ENCODE data around the gene ESD. TPM values are rescaled to one million over a fixed set of nuclear protein-coding genes. Genes with fewer than 3 reads are reported as not detected.
"Not testable (repeated sequence)": the region's sequence is repeated elsewhere in the genome, so short reads cannot be mapped to it uniquely, and the experiment has no call there.

The ESD gene
- total and polyA plus RNA-seq, 3 donors from 2014 or later, result 60.3 to 95.8 (median 65.4) TPM

DNA sequence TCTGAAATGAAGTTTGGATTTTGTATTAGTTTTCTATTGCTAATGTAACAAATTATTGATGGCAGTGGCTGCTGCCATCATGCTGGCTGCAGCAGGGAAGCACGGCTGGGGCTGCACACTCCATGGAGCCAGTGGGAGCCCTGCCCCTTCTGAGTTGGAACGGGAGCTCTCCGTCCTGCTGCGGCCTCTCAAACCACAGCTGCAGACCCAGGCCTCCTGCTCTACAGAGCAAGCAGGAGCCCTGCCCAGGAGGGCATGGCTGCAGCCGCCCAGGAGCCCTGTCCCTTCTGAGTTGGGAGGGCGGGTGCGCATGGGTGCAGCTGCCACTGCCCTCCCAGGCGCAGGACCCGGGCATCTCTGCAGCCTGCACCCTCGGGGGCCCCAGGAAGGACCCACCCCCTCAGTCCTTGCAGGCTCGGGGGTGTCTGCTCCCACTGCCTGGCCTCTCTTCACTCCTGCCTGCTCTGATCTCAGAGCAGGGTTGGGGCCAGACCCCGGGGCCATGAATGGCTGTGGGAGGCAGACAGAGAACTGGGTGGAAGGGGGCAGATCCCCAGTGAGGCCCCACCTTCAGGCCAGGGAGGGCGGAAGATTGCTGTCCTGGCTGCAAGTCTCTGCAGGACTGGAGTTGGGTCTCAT lies 21.0 kb upstream of the ESD start:
- Histone ChIP-seq H3K9me3 (no peaks in the 10 kb centered on the region), H3K4me3 (no peak overlapping the region), H3K27ac (no peak overlapping the region), H3K4me1 (no peaks in the 10 kb centered on the region), H3K27me3 (no peaks in the 10 kb centered on the region), H3K36me3 (ENCODE audit: low read depth, missing control alignments) (no peaks in the 10 kb centered on the region)
- intact Hi-C loops (cut with DNase I; ENCODE audit: low total_unique reads), result no loop called here
- DNase-seq, result no peak
- WGBS, 2 donors, result 69 to 73% methylated on average over 4 to 13 of the region's 13 CpGs
- no peak for TF ChIP-seq CTCF (IDR thresholded peaks at IDR 0.05)
- no peak for TF ChIP-seq POLR2A (IDR thresholded peaks at IDR 0.05)

- H3K36me3 ChIP-seq (ENCODE audit: low read depth, missing control alignments), result no peaks in the 10 kb centered on the region
- intact Hi-C loops (cut with DNase I; ENCODE audit: low total_unique reads), result no loop called here
- no peaks in the 10 kb centered on the region for H3K27me3 ChIP-seq
- no peak for DNase-seq
- H3K4me3 ChIP-seq, result no peak overlapping the region
- 37 to 50% methylated on average over 1 of the region's 1 CpG for WGBS, 2 donors
- no peaks in the 10 kb centered on the region for H3K4me1 ChIP-seq
- H3K27ac ChIP-seq, result no peak overlapping the region
- TF ChIP-seq POLR2A (IDR thresholded peaks at IDR 0.05) (no peak), CTCF (IDR thresholded peaks at IDR 0.05) (no peak)
- H3K9me3 ChIP-seq, result no peaks in the 10 kb centered on the region
Measured at GRCh38 chr13:46817095-46817494, 20.1 kb upstream of the ESD start.

DNA sequence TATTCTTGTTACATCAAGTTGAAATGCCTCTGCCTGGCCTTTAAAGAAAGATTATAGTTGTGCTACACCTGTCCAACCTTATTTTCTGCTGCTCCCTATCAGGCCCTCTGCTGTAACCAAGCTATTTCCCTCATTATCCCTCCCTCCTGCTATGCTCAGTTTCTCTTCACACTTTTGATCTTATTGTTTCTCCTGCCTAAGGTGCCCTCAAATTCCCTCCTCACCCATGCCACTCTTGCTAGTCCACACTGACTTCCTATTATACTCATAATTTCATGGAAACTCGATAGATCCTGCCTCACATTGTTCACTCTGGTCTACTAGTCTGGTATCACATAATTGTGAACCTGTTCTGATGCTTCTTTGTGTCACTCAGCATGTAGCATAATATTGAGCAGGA lies 19.4 kb upstream of the ESD start:
- H3K27me3 ChIP-seq, result no peaks in the 10 kb centered on the region
- TF ChIP-seq CTCF (IDR thresholded peaks at IDR 0.05), result no peak
- no peak for TF ChIP-seq POLR2A (IDR thresholded peaks at IDR 0.05)
- 89 to 93% methylated on average over 1 of the region's 1 CpG for WGBS, 2 donors
- H3K36me3 ChIP-seq (ENCODE audit: low read depth, missing control alignments), result no peaks in the 10 kb centered on the region
- intact Hi-C loops (cut with DNase I; ENCODE audit: low total_unique reads), result no loop called here
- no peak overlapping the region for H3K27ac ChIP-seq
- no peak for DNase-seq
- no peak overlapping the region for H3K4me3 ChIP-seq
- no peaks in the 10 kb centered on the region for H3K9me3 ChIP-seq
- no peaks in the 10 kb centered on the region for H3K4me1 ChIP-seq

GRCh38 chr13:46812301-46812797 lies 15.4 kb upstream of the ESD start:
- Histone ChIP-seq H3K36me3 (ENCODE audit: low read depth, missing control alignments) (no peaks in the 10 kb centered on the region), H3K9me3 (no peaks in the 10 kb centered on the region), H3K27ac (no peak overlapping the region), H3K4me1 (no peaks in the 10 kb centered on the region), H3K27me3 (no peaks in the 10 kb centered on the region), H3K4me3 (no peak overlapping the region)
- no peak for TF ChIP-seq CTCF (IDR thresholded peaks at IDR 0.05)
- no peak for TF ChIP-seq POLR2A (IDR thresholded peaks at IDR 0.05)
- intact Hi-C loops (cut with DNase I; ENCODE audit: low total_unique reads), result no loop called here
- no peak for DNase-seq

- intact Hi-C loops (cut with DNase I; ENCODE audit: low total_unique reads), result no loop called here
- no peak overlapping the region for H3K27ac ChIP-seq
- WGBS, 2 donors, result 69 to 73% methylated on average over 5 of the region's 5 CpGs
- H3K27me3 ChIP-seq, result no peaks in the 10 kb centered on the region
- no peaks in the 10 kb centered on the region for H3K4me1 ChIP-seq
- DNase-seq, result no peak
- H3K36me3 ChIP-seq (ENCODE audit: low read depth, missing control alignments), result no peaks in the 10 kb centered on the region
- no peaks in the 10 kb centered on the region for H3K9me3 ChIP-seq
- no peak overlapping the region for H3K4me3 ChIP-seq
- no peak for TF ChIP-seq POLR2A (IDR thresholded peaks at IDR 0.05)
- TF ChIP-seq CTCF (IDR thresholded peaks at IDR 0.05), result no peak
Measured at GRCh38 chr13:46810440-46810839, 13.5 kb upstream of the ESD start.

DNA sequence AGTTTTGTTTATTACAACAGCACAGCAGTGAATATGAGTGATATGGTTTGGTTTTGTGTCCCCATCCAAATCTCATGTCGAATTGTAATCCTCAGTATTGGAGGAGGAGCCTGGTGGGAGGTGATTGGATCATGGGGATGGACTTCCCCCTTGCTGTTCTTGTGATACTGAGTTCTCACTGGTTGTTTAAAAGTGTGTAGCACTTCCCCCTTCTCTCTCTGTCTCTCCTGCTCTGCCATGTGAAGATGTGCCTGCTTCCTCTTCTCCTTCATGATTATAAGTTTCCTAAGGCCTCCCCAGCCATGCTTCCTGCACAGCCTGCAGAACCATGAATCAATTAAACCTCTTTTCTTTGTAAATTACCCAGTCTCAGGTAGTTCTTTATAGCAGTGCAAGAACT lies 8.0 kb upstream of the ESD start:
- H3K4me3 ChIP-seq; H3K27me3 ChIP-seq; H3K27ac ChIP-seq; H3K9me3 ChIP-seq; H3K4me1 ChIP-seq; intact Hi-C loops (cut with DNase I; ENCODE audit: low total_unique reads); DNase-seq; H3K36me3 ChIP-seq (ENCODE audit: low read depth, missing control alignments): not testable (repeated sequence)
- 83 to 91% methylated on average over 1 of the region's 1 CpG for WGBS, 2 donors

All from testis (tissue), 3 donors.